HG03108 (cell line): ENCODE results near the gene SHROOM3.

Experiments
- ATAC-seq: cut with Tn5 transposase; IDR thresholded peaks from one replicate; pipeline ENCODE4 v1.9.1; 2021; ENCODE audit warnings: moderate library complexity; ENCODE audit not compliant: unreplicated experiment

Gene SHROOM3

DNA sequence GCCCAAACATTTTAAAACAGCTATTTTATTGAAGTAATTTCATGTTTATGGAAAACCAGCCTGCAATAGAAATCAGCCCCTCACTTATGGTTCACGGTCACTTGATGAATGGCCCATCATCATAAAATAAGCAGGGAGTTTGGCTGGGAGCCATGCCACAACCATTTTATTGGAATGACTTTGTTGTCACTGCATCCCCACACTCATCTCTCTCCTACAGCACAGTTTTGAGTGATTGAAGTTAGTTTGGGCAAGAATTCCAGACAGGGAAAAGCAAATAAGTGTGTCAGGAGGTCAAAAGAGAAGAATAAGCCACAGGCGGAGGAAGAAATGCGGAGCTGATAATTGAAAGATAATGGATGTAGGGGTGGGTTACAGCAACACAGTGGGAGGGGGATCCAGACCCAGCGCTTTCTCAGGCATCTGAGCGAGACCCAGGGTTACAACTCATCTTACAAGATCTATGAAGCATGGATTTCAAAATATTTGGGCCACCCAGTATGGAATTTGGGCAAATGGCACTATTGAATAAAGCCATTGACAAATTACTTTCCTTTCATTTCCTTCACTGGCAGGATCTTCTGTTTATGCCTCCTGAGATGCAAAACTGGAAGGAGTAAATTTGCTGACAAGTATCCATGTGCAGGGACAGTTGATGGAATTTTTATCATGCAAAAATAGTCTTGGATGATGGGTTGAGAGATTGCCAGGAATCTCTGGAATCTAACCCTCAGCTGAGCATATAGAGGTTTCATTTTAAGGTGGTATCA lies 100.8 kb downstream of the SHROOM3 start:
- ATAC-seq: no peak

DNA sequence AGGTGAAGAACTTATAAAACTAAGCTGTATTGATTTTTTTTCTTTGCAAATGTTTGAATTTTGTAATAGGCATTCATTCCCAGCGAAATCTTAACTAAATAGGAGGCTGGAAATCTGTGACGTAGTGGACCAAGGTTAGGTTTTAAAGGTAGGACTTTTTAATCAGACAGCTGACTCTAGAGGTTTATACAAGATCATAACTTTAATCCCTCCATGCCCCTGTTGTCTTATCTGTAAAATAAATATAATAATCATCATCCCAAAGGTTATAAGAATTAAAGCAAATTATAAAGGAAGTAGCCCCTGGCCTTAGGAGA lies 101.3 kb downstream of the SHROOM3 start:
- ATAC-seq: no peak

DNA sequence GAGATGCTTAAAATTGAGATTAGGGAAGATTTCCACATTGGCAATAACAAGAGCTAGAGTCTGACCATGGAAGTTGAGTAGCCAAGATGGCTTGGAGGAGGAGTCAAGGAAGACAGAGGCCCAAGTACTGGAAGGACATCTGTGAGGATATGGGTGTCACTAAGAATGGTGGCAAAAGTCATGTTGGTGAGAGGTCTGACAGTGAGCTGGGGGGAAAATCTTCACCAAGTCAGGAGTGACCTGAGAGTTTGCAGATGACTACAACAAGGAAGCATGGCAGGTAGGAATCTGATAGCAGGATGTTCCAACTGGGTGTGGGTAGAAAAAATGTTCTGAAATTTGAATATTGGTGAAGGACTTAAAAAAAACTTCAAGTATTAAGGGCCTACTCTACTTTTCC lies 103.3 kb downstream of the SHROOM3 start:
- no peak for ATAC-seq

DNA sequence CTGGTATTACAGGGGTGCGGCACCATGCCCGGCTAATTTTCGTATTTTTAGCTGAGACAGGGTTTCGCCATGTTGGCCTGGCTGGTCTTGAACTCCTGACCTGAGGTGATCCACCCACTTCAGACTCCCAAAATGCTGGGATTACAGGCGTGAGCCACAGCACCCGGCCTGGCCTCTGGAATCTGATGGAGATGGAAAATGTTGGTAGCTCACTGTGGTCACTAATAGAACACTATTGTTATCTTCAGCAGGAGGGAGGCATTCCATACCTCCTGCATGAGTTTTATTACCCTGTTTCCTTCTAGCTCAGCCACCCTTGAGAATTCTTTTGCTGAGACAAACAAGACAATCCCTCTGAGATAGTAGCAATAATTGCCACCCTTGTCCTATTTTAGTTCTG lies 105.0 kb downstream of the SHROOM3 start:
- no peak for ATAC-seq

DNA sequence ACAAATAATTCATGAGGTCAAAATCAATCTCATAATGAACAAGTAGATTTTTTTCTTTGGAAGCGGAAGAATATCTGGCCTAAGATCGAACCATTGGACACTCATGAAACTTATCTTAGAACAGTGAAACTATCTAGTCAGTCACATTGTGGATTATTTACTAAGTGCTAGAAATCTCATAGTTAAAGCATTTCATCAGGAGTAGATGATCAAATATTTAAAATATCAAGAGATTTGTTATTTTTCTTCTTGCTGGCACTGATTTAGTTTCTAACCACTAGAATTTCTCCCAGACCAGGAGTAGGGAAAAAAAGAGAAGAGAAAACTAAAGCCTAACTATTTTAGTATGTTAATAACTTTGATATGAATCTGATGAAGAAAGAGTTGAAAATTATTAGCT lies 105.5 kb downstream of the SHROOM3 start:
- no peak for ATAC-seq

DNA sequence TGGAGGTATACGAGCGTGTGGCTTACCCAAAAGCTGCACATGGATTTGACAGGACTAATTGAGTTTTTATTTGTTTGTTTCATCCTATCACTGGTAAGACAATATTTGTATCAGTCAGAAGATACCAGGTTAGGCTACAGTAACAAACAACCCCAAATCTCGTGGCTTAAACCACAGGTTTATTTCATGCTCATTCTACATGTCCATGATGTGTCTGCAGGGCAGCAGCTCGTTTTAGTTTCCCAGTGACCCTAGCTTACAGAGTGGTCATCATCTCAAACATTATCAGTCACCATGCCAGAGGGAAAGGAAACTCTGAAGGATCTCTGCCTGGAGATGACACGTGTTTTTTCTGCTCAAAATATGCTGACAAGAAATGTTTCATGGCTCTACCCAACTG lies 108.3 kb downstream of the SHROOM3 start:
- no peak for ATAC-seq

DNA sequence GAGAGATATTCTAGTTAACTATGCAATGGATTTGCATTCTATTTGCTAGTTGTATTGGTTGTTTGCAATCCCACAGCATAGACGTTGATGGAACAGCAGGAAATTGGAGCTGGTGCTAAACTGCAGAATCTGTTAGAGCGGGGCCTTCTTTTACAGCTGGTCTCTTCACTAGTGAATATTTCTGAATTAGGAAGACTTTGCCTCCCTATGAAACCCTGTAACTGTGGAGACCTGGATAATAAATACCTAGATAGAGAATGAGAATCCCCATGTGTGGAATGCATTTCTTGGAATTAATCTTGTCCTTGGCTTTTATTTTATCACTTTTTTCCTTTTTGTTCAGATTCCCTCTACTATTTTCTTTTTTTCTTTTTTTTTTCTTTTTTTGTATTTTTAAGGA lies 109.7 kb downstream of the SHROOM3 start:
- ATAC-seq: no peak

DNA sequence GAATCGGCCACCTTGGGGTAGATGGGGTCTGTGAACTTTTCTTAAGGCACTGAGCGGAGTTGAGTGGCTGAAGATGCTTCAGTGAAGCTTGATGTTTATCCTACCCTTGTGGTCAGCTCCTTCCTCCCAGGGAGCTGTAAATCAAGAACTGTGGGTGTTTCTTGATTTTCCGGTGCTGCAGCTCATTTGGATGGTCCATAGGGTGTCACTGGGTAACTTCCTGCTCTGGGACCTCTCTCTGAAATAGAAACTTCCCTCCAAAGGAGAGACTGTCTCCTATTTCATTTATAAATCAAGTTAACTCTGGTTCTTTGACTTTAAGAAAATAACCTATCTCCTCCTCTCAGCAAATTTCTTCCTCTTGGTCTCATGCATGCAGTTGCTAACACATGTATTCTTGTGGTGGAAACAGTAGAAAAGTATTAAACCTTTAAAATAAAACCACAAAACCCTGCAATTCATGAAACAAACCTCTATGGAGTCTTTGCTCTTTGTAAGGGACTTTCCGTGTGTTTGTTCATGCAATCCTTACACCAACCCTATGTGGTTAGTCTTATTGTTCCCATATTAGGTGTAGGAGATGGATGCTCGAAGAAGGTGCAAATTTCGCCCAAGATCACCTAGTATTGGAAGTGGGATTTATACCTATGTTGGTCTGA lies 110.3 kb downstream of the SHROOM3 start:
- ATAC-seq: no peak

DNA sequence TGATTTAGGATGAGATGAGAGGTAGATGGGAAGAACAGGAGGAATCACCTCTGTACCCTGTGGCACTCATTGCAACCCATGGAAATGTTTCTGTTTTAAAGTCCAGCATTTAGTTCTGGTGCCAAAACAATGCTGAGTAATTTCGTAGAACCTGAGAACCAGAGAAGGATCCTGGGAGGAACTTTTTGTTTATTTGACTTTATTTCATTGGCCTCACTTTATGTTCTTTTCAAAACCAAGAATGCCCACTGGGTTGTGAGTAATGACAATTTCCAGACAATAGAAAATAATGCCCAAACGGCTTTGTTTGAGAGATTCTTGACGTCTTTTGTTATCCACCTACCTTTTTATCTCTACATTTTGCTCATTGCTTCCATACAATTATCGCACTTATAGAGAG lies 111.3 kb downstream of the SHROOM3 start:
- no peak for ATAC-seq

DNA sequence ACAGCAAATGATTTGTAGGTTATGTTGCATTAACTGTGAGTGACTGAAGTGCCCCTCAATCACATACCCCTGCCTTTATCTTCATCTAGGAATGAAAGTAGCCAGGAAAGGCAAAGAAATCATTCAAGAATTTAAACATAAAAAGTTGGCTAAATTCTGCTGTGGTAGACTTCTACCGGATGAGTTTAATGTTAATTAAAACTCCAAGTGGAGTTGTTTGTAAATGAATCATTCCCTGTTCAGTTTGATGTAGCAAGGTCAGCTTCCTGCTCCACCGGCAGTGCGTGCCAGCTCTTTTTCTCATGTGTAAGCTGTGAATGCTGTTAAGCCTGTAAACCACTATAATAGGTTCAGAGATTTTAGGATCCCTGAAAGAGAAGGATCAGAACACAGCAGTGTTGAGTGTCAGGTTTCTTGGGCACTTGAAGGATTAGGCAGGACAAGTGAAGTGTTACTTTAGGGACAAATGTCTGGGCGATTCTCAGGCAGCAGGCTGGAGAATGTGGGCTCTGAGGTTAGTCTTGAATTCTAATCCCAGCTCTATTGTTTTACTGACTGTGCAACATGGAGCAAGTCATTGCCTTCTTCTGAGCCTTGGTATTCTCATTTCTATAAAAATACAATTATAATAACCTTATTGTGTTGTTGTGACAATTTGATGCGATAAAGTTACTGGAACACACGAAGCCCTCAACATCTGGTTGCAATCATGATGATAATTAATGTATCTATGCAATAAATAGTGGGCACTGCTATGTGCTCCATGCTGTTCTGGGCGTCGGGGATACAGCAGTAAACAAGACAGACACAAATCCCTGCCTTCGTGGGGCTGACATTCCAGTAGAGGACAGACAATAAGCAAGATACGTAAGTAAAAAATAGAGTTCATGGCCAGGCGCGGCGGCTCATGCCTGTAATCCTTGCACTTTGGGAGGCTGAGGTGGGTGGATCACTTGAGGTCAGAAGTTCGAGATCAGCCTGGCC lies 112.0 kb downstream of the SHROOM3 start:
- no peak for ATAC-seq

DNA sequence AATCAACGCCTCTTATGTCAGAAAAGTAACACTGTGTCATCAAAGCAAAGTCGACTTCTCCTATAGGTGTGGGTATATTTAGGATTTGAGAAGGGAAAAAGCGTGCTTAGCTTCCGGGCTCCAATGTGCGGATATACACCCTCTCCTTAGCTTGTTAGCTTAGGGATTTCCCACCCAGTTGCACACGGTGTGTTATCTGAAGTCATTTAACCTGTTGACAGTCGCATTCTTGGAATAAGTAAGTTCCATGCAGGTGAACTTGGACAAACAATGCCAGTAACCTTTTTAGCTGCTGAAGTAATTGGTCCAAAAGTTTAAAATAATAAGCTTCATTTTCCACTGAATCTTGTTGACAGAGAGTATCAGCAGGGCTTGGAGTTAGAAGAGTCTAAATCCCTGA lies 113.7 kb downstream of the SHROOM3 start:
- ATAC-seq: no peak

DNA sequence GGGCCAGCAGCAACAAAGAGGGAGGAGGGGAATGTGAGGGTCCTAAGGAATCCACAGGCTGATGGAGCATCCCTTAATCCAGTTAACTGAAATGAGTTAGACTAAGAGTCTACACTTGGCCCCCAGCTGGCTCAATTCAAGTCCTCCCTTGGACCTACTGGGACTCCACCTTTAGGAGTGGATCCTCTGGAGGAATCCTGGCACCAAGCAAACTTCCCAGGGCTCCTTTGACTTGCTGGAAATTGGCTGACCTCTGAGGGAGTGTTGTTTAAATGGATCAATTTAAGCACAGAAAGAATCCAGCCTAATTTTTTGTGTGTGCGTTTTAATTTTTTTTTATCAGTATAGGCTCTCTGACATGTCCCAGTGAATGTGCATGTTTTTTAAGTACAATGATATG lies 114.7 kb downstream of the SHROOM3 start:
- ATAC-seq: no peak

DNA sequence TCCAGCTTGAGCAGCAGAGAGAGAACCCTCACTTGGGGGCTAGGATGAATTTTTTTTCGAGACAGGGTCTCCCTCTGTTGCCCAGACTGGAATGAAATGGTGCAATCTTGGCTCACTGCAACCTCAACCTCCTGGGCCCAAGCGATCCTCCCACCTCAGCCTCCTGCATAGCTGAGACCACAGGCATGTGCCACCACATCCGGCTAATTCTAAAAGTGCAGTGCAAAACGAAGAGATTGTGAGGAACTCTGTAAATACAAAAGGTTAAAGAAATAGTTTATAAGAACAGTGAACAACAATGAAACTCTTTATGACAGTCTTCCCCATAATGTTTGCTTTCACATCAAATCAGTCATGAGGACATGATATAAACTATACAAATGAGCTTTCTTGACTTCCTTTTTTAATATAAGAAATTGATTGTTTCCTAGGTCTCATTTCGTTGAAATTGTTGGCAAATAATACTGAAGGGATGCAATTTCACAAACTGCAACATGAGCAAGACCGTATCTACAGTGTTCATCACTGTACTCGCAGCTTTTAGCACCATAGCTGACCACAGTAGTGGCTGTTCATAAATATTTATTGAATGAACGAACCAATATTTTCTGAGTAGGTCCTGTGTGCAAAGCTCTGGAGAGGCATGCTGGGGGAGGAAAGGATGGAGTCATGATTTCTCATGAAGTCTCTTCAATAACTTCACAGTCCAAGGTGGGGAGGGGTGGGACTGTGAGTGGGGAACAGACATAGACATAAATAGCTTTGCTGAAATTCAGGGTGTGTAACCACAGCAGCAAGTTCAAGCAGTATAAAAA lies 116.1 kb downstream of the SHROOM3 start:
- ATAC-seq: no peak

DNA sequence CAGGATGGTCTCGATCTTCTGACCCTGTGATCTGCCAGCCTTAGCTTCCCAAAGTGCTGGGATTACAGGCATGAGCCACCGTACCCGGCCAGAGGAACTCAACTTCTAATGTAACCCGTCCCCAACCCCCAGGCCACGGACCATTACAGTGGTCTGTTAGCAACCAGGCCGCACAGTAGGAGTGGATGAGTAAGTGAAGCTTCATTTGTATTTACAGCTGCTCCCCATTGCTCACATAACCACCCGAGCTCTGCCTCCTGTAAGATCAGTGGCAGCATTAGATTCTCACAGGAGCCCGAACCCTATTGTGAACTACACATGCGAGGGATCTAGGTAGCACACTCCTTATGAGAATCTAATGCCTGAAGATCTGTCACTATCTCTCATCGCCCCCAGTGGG lies 119.6 kb downstream of the SHROOM3 start:
- ATAC-seq: no peak

DNA sequence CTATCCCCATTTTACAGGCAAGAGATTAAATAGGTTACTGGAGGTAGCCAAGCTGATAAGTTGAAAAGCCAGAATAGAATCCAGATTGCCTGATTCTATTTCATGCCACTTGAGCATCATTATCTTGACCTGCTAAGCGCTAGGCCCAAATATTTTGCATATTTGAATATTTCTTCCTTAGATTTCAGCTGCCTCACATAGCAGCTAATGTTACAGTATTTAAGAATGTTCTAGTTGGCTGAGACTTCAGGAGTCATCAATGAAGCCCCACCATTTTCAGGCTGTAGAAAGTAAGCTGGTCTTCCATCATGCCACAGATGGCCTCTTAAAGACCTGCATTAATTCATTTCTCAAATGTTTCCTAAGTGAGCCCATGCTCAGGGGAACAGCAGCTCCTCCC lies 121.4 kb downstream of the SHROOM3 start:
- ATAC-seq: no peak

DNA sequence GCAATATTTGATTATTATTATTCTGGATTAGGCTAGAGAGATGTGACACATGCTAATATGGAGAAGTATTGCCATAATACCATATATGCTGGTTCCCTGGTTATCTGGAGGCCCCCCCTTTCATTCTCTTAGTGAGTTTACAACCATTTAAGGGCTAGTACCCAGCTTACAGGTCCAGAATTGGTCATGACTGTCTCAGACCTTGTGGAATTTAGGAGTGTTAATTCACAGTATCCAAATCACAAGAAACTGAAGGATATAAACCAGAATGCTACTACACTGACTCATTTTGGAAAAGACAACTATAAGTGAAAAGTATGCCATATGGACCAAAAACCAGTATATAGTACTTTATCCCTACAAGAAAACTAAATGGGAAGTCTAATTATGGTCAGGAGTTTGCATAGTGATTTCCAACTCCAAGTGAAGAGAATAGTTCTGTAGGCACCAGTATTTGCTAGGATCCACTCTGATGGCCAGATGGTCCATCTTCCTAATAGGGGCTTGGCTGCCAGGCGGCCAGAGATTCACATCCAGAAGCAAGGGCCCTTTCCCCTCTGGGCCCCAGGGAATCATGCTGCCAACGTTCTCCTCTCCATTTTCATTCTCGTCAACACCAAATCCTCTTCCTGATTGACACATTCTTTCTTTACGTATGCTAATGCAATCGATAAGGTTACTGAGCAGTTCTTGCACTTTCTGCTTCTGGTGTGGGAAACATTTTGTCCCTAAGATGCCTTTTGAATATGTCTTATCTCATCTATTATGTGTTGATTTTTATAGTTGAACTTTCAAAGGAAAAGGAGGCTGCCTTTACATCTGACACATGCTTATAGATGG lies 123.6 kb downstream of the SHROOM3 start:
- no peak for ATAC-seq

DNA sequence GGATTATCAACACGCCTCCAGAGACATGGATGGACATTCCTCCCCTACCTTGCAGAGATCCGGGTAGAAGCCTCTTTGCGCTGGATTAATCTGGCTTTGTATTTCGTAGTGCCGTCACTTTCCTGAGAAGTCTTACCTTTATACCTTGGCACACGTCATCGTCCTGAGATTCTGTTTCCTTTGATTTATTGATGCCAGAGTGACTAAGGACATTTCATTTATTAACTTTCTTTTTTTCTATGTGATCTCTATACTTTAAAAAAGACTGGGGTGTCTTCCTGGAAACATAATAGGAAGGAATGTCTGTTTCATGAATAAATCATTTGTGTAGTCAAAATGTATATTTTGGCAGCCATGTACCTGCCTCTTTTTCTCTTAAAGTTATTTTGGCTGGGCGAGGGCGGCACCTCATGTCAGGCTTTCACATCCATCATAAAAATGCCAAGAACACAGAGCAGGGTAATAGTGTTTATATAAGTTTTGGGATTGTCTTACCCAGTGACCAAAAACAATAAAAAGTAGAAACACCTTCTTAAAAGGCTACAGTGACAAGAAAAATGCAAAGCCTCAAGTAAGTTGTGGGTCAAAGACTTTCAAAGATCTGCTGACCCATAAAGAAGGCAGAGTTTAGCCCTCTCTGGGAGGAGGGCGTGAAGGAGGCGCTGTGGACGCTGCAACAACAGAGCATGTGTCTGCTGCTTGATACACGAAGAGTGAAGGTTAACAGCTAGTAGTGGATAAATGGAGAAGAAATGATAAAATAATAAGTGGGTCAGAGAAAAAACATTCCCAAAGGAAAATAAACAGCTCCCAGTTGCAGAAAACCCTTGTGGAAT lies 124.4 kb downstream of the SHROOM3 start:
- ATAC-seq: no peak

DNA sequence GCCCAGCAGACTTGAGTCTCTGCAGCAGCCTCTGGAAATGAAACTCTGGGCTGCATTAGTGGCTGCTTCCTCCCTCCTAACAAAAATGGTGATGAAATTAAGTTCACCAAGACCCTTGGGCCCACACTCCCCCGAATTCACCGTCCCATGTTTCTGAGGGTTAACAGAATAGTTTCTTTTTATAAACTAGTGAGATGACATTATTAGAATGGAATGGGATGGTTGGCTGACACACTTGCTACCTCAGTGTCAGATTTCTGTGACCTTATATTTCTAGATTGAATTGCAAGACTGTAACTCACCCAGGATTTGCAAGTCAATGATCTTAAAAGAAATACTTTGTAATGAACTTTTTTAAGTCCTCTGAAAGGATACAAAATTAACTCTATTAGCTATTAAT lies 127.1 kb downstream of the SHROOM3 start:
- ATAC-seq: no peak

DNA sequence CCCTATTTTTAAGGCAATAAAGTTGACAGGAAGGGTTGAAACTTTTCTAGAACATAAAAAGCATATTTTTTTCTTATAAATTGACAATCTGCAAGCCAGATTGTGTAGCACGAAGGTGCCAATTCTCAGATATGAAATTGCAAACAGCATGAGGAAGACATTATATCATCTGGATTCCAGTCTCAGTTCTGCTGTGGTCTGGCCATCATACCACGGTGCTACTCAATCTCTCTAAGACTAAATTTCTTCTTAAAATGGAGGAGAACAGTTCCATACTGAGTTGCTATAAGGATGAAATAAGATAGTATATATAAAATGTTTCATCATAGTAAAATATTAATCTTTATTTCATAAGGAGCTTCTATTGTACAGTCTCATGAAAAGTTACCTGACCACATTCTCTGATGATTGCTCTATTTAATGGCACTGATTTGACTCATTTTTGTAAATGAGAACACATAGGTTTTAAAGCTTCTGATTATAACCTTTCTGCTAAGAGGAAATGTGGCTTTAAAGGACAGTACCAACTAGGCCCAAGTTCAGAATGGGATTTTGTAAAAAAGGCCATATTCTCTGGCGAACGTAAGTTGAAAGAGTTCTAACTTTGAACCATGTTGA lies 127.9 kb downstream of the SHROOM3 start:
- no peak for ATAC-seq
